WTC11 (cell line): ENCODE data around the gene CCM2.

Experiments used
- ATF1 ChIP-seq: sonication (generic); formaldehyde crosslinking; IDR thresholded peaks from 2 replicates; pipeline ENCODE4 v1.8.1; 2023; ENCODE audit warnings: mild to moderate bottlenecking, moderate library complexity, missing genetic modification reagents
- CTCF ChIP-seq: fragments of 200-600 bp; IDR thresholded peaks from 2 replicates; pipeline ENCODE4 v1.8.0; 2022; ENCODE audit warnings: antibody characterized with exemption
- E2F5 ChIP-seq: sonication (generic); formaldehyde crosslinking; IDR thresholded peaks from 2 replicates; pipeline ENCODE4 v1.8.1; 2022; ENCODE audit warnings: mild to moderate bottlenecking, moderate library complexity, missing genetic modification reagents
- FOXP1 ChIP-seq: sonication (generic); formaldehyde crosslinking; IDR thresholded peaks from 2 replicates; pipeline ENCODE4 v1.8.0; 2022; ENCODE audit warnings: missing genetic modification reagents, mild to moderate bottlenecking, moderate library complexity, borderline replicate concordance
- FOXP4 ChIP-seq: sonication (generic); formaldehyde crosslinking; IDR thresholded peaks from 2 replicates; pipeline ENCODE4 v1.8.0; 2022; ENCODE audit warnings: mild to moderate bottlenecking, missing genetic modification reagents
- MAX ChIP-seq: sonication (generic); formaldehyde crosslinking; IDR thresholded peaks from 2 replicates; pipeline ENCODE4 v1.8.0; 2022; ENCODE audit warnings: mild to moderate bottlenecking, missing genetic modification reagents
- NFE2L1 ChIP-seq: sonication (generic); formaldehyde crosslinking; IDR thresholded peaks from 2 replicates; pipeline ENCODE4 v1.8.1; 2023; ENCODE audit warnings: missing genetic modification reagents
- ZNF232 ChIP-seq: sonication (generic); formaldehyde crosslinking; IDR thresholded peaks from 2 replicates; pipeline ENCODE4 v1.8.0; 2022; ENCODE audit warnings: mild to moderate bottlenecking, missing genetic modification reagents
- ZNF423 ChIP-seq: fragments of 250-450 bp; sonication (Bioruptor Pico); IDR thresholded peaks from 2 replicates; pipeline ENCODE4 v2.1.2; 2022; ENCODE audit warnings: mild to moderate bottlenecking, moderate library complexity

GRCh38 chr7:45031829-45032228 lies 31.8 kb downstream of the CCM2 start:
- TF ChIP-seq CTCF (no peak), ZNF423 (CRISPR knock-in tag) (no peak), FOXP1 (CRISPR knock-in tag) (no peak), MAX (CRISPR knock-in tag) (no peak), FOXP4 (no peak), E2F5 (CRISPR knock-in tag) (no peak), NFE2L1 (CRISPR knock-in tag) (no peak), ATF1 (CRISPR knock-in tag) (no peak), ZNF232 (CRISPR knock-in tag) (no peak)
